ENCODE data around the gene ZCCHC9.

Gene ZCCHC9

GRCh38 chr5:81350507-81350906 is 49.1 kb downstream of the ZCCHC9 start:
- no peak overlapping the region for H3K4me3 ChIP-seq (ENCODE audit: low read depth, low read length)
- DNase-seq (ENCODE audit: low read depth): no peak

GRCh38 chr5:81353189-81353588 is 51.8 kb downstream of the ZCCHC9 start:
- no peak for DNase-seq (ENCODE audit: low read depth)
- H3K4me3 ChIP-seq (ENCODE audit: low read depth, low read length): no peak overlapping the region

GRCh38 chr5:81354093-81354492 is 52.7 kb downstream of the ZCCHC9 start:
- DNase-seq (ENCODE audit: low read depth): no peak
- H3K4me3 ChIP-seq (ENCODE audit: low read depth, low read length): no peak overlapping the region

- no peak for DNase-seq (ENCODE audit: low read depth)
- H3K4me3 ChIP-seq (ENCODE audit: low read depth, low read length): no peak overlapping the region
Observed at GRCh38 chr5:81355291-81356251, 54.2 kb downstream of the ZCCHC9 start.

GRCh38 chr5:81359108-81359507 is 57.7 kb downstream of the ZCCHC9 start:
- no peak overlapping the region for H3K4me3 ChIP-seq (ENCODE audit: low read depth, low read length)
- DNase-seq (ENCODE audit: low read depth): no peak

- DNase-seq (ENCODE audit: low read depth): no peak
- H3K4me3 ChIP-seq (ENCODE audit: low read depth, low read length): no peak overlapping the region
Observed at GRCh38 chr5:81359881-81360280, 58.5 kb downstream of the ZCCHC9 start.

- no peak for DNase-seq (ENCODE audit: low read depth)
- no peak overlapping the region for H3K4me3 ChIP-seq (ENCODE audit: low read depth, low read length)
Observed at GRCh38 chr5:81360640-81361039, 59.3 kb downstream of the ZCCHC9 start.

GRCh38 chr5:81361600-81361999 is 60.2 kb downstream of the ZCCHC9 start:
- DNase-seq (ENCODE audit: low read depth): no peak
- no peak overlapping the region for H3K4me3 ChIP-seq (ENCODE audit: low read depth, low read length)
